Measurements from ENCODE around the gene TEX22.

The TEX22 gene

DNA sequence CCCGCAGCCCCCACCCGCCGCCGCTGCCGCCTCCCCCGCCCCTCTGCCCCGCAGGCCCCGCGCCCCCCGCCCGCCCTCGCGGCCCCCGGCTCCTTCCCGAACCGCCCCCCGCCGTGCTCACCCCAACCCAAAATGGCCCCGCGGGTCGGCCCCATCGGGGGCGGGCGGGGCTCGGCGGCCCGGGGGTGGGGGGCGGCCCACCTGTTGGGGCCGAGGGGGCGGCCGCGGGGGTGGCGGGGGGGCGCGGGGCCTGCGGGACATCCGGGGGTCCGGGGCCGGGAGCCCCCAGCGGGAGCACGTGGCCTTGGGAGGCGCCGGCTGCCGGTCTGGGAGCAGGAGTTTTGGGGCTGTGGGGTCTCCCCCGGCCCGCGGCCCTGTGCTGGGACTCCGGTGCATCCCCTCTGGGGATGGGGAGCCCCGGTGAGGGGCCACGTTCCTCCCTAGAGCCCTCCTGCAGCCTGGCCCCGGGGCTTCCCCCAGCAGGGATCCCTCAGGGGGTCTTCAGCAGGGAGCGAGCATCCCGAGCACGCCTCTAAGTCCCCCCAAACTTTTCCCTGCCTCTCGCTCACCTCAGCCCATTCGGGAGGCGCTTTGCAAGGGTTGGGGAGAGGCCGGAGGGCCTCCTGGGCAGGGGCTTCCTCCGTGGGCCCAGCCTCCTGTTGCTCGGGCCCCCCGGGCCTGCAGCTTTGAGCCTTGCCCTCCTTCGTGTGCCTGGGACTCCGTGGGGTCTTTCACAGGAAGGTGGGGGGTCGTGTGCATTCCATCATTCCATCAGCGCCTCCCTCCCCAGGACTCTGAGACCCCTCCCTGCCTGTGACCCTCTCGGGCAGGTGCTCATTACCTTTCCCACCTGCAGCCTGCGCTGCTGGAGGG is 22.0 kb downstream of the TEX22 start:
- peaks cover 0 to 6% (median 0%) of the 10 kb centered on the region in 11 experiments; a peak in 5 of 22 replicates for H3K27me3 ChIP-seq
- peak overlapping the region; percentile 74 to 98 (median 93) for H3K4me3 ChIP-seq
- peaks cover 46 to 50% (median 48%) of the 10 kb centered on the region in 11 experiments; a peak in 21 of 22 replicates for H4K20me1 ChIP-seq
- H3K9ac ChIP-seq = peak overlapping the region; percentile 85 to 98 (median 92)
- H3K4me2 ChIP-seq = peak overlapping the region; percentile 91 to 100 (median 96)
- H3K9me3 ChIP-seq (replicated peaks in 1 of 11) = no peaks in the 10 kb centered on the region
- H3K27ac ChIP-seq = peak overlapping the region; percentile 76 to 93 (median 87); a peak in 21 of 22 replicates
- peaks cover 0 to 39% (median 24%) of the 10 kb centered on the region in 11 experiments; a peak in 21 of 22 replicates for H3K36me3 ChIP-seq
- H3K4me1 ChIP-seq = peaks cover 32 to 63% (median 54%) of the 10 kb centered on the region in 10 experiments
- no peak for TF ChIP-seq Cebpa-rat (IDR thresholded peaks at IDR 0.05)

DNA sequence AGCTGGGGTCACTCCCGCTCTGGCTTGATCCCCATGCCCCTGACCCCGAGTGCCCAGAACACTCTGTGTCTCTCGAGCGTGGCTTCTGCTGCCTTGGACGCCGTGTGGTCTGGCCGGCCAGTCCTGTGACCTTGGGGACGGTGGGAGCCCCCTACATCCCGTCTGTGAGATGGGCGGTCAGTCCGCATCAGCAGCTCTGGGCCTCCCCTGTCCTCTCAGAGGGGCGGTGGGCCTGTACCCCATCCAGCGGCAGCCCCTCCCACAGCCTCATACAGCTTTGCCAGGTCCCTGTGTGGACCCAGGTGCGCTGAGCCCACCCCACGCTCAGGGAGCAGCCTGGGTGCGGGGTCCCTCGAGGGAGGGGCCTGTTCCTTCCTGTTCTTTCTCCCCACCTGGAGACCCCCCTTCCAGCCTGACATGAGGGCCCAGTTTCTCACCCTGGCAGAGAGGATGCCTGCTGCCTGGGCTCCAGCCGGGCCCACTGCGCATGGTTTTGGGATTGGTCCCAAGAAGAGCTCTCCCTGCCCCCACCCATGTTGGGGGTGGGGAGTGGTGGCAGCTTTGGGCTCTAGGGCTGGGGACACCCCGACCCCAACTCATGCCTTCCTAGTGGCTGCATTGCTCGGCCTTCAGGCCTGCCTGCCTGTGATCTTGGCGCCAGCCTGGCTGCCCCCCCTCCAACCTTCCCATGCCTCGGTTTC is 22.8 kb downstream of the TEX22 start:
- H3K4me2 ChIP-seq = peak overlapping the region; percentile 91 to 100 (median 96)
- H3K27ac ChIP-seq = peak overlapping the region; percentile 48 to 93 (median 86); a peak in 21 of 22 replicates
- H4K20me1 ChIP-seq = peaks cover 50 to 58% (median 56%) of the 10 kb centered on the region in 11 experiments; a peak in 21 of 22 replicates
- H3K4me1 ChIP-seq = peaks cover 32 to 55% (median 47%) of the 10 kb centered on the region in 10 experiments
- peak overlapping the region; percentile 85 to 98 (median 92) for H3K9ac ChIP-seq
- H3K36me3 ChIP-seq = peaks cover 0 to 45% (median 29%) of the 10 kb centered on the region in 11 experiments; a peak in 21 of 22 replicates
- TF ChIP-seq Cebpa-rat (IDR thresholded peaks at IDR 0.05) = no peak
- H3K27me3 ChIP-seq = no peaks in the 10 kb centered on the region
- H3K9me3 ChIP-seq (replicated peaks in 1 of 11) = no peaks in the 10 kb centered on the region; a peak in 1 of 22 replicates
- H3K4me3 ChIP-seq = peak overlapping the region; percentile 74 to 98 (median 93)

DNA sequence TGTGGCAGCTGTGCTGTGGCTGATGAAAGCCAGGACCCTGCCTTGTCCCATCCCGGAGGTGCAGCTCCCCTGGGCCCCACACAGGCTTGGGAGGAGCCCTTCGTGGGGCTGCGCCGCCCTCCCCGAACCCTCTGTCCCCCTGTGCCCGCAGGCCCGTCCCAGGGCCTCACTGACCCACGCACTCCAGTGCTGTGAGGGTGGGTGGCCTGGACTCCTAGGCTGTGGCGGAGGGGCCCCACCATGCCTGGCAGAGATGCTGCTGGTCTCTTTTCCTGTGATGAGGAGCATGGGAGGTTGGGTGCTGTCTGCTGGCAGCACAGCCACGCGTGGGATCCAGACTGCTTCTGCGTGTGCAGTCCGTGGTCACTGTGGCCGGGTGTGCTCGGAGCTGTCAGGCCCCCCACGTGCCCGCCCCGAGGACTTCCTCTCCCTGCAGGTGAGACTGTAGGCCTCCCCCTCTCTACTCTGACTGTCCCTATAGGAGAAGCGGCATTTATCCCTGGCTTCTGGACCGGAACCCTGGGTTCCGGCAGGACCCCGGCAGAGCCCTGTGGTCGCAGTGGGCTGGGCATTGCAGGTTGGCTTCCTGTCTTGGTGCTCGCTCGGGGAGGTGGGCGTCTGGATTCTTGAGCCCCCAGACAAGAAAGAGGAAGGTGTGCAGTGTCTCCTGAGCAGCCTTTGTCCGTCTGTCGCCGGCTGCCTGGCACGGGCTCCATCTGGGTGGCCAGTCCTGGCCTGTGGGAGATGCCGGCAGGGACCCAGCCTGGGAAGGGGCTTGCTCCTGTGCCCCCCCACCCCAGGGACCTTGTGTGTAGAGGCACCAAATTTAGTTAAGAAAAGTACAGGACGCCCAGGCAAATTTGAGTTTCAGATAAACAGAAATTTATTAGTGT is 23.6 kb downstream of the TEX22 start:
- Histone ChIP-seq H3K36me3 (peaks cover 8 to 54% (median 37%) of the 10 kb centered on the region in 11 experiments; a peak in 21 of 22 replicates), H4K20me1 (peaks cover 59 to 67% (median 65%) of the 10 kb centered on the region in 11 experiments; a peak in 21 of 22 replicates), H3K9me3 (replicated peaks in 1 of 11) (peaks cover 0 to 7% (median 0%) of the 10 kb centered on the region in 11 experiments; a peak in 5 of 22 replicates), H3K4me3 (peak overlapping the region; percentile 74 to 98 (median 93)), H3K4me1 (peaks cover 32 to 56% (median 47%) of the 10 kb centered on the region in 10 experiments), H3K9ac (peak overlapping the region; percentile 85 to 98 (median 92)), H3K4me2 (peak overlapping the region; percentile 91 to 100 (median 96)), H3K27me3 (no peaks in the 10 kb centered on the region), H3K27ac (peak overlapping the region in 9 of 11 experiments; percentile 10 to 93 (median 87); a peak in 16 of 22 replicates)
- no peak for TF ChIP-seq Cebpa-rat (IDR thresholded peaks at IDR 0.05)

DNA sequence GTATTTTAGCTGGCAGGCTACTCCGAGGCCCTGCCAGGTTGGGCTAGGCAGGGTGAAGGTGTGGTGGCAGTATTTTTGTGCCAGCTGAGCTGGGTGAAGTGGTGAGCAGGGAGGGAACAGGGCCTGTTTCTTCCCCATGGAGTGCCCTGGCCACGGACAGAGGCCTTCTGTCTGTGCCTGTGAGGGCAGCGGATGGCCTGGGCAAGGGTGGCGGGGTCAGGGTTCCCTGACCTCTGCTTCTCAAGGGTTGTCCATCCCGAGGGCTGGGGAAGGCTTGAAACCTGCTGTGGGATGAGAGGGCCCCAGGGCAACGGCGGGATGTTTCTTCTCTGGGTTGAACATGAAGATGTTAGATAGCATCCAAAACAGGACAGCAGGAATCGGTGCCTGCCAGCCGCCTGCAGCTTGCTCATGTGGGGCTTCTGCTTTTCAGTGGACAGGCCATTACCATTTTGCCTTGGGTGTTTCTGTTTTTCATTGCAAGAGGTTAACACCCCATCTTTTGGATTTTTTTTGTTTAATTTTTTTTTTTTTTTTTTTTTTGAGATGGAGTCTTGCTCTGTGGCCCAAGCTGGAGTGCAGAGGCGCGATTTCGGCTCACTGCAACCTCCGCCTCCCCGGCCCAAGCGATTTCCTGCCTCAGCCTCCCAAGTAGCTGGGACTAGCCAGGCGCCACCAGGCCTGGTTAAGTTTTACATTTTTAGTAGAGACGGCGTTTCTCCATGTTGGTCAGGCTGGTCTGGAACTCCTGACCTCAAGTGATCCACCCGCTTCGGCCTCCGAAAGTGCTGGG is 24.6 kb downstream of the TEX22 start:
- Histone ChIP-seq H3K9ac (peak overlapping the region in 10 of 11 experiments; percentile 85 to 98 (median 90); a peak in 16 of 22 replicates), H3K27me3 (no peaks in the 10 kb centered on the region), H3K27ac (peak overlapping the region in 6 of 11 experiments; percentile 41 to 93 (median 86); a peak in 8 of 22 replicates), H3K4me1 (peaks cover 32 to 62% (median 50%) of the 10 kb centered on the region in 10 experiments), H3K4me3 (peak overlapping the region in 5 of 10 experiments; percentile 86 to 98 (median 93); a peak in 8 of 20 replicates), H4K20me1 (peaks cover 68 to 76% (median 74%) of the 10 kb centered on the region in 11 experiments; a peak in 21 of 22 replicates), H3K9me3 (replicated peaks in 1 of 11) (peaks cover 0 to 11% (median 0%) of the 10 kb centered on the region in 11 experiments; a peak in 5 of 22 replicates), H3K4me2 (peak overlapping the region; percentile 91 to 100 (median 96)), H3K36me3 (peaks cover 11 to 63% (median 46%) of the 10 kb centered on the region in 11 experiments; a peak in 21 of 22 replicates)
- TF ChIP-seq Cebpa-rat (IDR thresholded peaks at IDR 0.05) = no peak

DNA sequence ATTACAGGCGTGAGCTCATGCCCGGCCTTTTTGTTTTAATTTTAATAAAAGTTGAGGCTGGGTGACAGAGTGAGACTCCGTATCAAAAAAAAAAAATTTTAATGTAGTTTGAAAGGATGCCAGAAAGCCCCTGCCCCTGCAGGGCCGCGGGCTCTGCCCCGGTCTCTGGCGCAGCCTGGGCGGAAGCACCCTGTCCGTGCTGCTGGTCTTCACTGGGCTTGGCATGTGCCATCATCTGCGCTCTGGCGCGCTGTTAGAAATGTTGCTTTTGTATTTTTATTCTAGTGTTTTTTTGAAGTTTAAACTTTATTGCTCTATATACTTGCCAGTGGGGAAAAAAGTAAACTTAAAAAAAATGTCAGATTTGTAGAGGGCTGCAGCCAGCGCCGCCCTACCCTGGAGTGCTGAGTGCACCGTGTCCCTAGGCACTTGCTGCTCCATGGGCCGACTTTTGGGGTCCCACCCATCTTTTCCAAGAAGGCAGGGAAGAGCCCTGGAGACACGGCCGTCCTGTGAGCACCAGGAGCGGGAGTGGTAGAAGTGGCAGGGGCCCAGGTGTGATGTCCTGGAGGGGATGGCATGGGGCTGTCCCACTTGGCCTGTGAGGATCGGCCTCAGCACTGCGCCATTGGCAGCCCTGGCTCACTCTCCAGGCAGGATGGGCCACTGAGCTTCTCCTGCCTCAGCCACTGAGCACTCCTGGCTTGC is 25.3 kb downstream of the TEX22 start:
- Histone ChIP-seq H3K9me3 (replicated peaks in 1 of 11) (peaks cover 0 to 11% (median 0%) of the 10 kb centered on the region in 11 experiments; a peak in 5 of 22 replicates), H3K27me3 (no peaks in the 10 kb centered on the region), H3K4me2 (peak overlapping the region in 5 of 11 experiments; percentile 91 to 99 (median 95); a peak in 1 of 22 replicates), H3K36me3 (peaks cover 11 to 70% (median 53%) of the 10 kb centered on the region in 11 experiments; a peak in 21 of 22 replicates), H3K4me3 (no peak overlapping the region), H4K20me1 (peaks cover 76 to 83% (median 81%) of the 10 kb centered on the region in 11 experiments; a peak in 21 of 22 replicates), H3K9ac (0 out of 22 replicates have a peak overlapping the region, but pooled peaks of 3 of the 11 experiments have one; percentile 1 to 38 (median 9)), H3K27ac (no peak overlapping the region), H3K4me1 (peaks cover 32 to 57% (median 45%) of the 10 kb centered on the region in 10 experiments)
- TF ChIP-seq Cebpa-rat (IDR thresholded peaks at IDR 0.05) = no peak

DNA sequence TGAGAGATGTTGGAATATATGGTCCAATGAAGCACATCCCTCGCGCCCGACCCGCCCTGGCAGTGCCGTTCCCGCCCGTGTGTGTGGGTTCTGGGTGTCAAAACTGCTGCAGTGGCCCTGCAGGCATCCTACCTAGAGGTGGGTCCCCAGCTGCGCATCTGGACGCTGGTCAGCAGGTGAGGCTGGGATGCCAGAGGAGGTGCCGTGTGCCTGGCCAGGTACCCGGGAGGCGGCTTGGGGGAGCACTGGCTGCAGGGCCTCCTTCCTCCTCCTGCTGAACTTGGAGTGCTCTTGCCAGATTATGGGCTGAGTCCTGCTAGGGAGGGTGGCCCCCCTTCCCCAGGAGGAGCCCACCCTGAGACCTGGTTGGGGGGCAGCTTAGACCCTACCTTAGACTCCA is 26.5 kb downstream of the TEX22 start:
- no peak overlapping the region for H3K9ac ChIP-seq
- no peak overlapping the region for H3K4me3 ChIP-seq
- no peak overlapping the region for H3K4me2 ChIP-seq
- no peak for TF ChIP-seq Cebpa-rat (IDR thresholded peaks at IDR 0.05)
- H3K36me3 ChIP-seq = peaks cover 11 to 77% (median 59%) of the 10 kb centered on the region in 11 experiments; a peak in 21 of 22 replicates
- H3K27me3 ChIP-seq = no peaks in the 10 kb centered on the region
- H4K20me1 ChIP-seq = peaks cover 81 to 94% (median 90%) of the 10 kb centered on the region in 11 experiments; a peak in 21 of 22 replicates
- H3K4me1 ChIP-seq = peaks cover 24 to 47% (median 36%) of the 10 kb centered on the region in 10 experiments
- H3K27ac ChIP-seq = no peak overlapping the region
- H3K9me3 ChIP-seq (replicated peaks in 1 of 11) = peaks cover 0 to 11% (median 0%) of the 10 kb centered on the region in 11 experiments; a peak in 5 of 22 replicates
